CD4-positive, alpha-beta T cell treated with Interleukin-17A for 4 hours (primary cell): ENCODE data around the gene MYO6.

ENCODE experiments used
- DNase-seq: peaks from one replicate; pipeline ENCODE4 v3.0.0-alpha.2; 2020; ENCODE audit warnings: mixed read lengths

Gene MYO6

GRCh38 chr6:75830959-75831885 lies 82.2 kb downstream of the MYO6 start:
- DNase-seq, result no peak

- no peak for DNase-seq
These were observed 85.4 kb downstream of the MYO6 start for GRCh38 chr6:75834447-75834846.

DNA sequence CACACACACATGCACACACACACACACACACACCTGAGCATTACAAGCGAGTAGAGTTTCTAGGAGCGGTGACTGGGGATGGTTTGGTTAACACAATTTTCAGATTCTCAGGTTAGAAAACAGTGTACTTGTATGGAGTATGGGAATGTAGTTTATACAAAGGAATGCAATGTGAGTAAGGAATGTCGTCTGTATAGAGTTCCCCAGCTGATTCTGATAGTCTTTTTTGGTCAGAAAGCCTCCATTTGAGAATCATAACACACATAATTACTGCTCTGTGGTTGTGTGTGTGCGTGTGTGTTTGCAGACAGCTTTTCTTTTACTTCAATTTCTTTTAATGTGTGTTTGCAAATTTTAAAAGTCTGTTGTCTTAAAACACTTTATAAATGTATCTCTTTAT lies 93.2 kb downstream of the MYO6 start:
- DNase-seq, result no peak

GRCh38 chr6:75842732-75843131 lies 93.7 kb downstream of the MYO6 start:
- DNase-seq, result no peak

- no peak for DNase-seq
These were observed 94.4 kb downstream of the MYO6 start for GRCh38 chr6:75843396-75843795.

DNA sequence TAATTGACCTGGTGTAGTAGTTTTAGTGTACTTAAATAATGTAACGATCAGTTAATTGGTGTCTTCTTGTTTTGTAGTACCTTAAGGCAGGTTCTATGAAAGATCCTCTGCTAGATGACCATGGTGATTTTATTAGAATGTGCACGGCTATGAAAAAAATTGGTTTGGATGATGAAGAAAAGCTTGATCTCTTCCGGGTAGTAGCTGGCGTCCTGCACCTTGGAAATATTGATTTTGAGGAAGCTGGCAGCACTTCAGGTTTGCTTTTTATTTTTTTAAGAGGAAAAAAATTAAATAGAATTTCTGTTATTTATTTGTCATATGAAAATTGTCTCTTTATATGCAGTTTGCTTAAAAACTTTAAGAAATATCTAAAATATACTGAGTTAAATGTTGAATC lies 99.2 kb downstream of the MYO6 start:
- DNase-seq, result no peak

GRCh38 chr6:75849329-75850025 lies 100.4 kb downstream of the MYO6 start:
- DNase-seq, result no peak

DNA sequence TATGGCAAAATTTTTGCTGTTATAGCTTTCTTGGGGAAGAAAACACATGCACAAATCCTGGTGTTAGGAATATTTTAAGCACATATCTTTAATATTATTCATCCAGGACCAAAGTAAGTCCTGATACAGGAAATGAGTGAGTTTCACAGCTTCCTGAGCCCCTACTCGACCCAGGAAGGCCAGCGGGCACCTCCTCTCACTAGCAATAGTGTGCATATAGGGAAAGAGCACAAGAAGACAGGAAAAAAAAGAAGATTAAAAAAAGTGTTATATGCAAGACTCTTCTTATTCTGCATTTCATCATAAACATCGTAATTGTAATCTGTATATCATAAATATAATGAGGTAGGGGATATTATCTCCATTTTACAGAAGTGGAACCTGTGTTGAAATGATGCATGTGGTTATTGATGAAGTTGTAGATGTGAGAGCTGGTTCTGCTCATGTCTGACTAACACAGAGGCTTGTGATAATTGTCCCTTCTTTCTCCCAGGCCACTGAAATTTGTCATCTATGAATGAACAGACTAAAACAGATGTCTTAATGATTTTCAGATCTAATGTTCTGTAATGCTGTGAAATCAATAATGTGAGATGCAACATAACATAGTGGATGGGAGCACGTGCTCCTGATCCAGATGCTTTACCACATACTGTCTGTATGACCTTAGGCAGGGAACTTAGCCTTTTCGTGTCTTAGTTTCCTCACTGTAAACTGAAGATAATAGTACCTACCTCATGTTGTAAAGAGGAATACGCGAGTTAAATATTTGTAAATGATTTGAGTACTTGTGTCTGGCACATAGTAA lies 101.2 kb downstream of the MYO6 start:
- DNase-seq, result no peak

GRCh38 chr6:75852721-75853120 lies 103.7 kb downstream of the MYO6 start:
- DNase-seq, result no peak

DNA sequence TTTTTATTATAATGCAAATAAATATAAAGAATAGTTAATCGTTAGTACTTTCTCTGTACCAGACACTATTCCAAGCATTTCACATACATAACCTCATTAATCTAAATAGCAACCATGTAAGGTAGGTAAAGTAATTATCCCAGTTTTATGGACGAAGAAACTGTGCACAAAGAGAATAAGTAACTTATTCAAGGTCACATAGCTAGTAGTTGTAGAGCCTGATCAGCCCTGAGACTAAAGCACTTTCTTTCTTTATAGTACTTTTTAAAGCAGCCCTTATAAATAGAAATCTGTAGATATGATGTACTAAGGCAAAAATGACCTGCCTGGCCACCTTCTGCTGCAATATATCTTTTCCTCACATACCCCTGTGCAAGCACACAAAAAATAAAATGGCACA lies 104.8 kb downstream of the MYO6 start:
- DNase-seq, result no peak

DNA sequence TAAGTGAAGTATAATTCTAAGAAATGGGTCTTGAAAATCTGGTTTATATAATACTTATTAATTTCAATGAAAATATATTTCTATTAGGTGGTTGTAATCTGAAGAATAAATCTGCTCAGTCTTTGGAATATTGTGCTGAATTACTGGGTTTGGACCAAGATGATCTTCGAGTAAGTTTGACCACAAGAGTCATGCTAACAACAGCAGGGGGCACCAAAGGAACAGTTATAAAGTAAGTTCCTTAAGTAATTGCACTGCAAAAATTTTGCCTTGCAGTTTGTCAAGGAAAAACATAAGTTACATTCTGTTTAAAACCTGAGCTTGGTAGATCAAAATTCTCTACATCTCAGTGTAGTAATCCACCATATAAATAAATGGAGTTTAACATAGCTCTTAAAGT lies 106.0 kb downstream of the MYO6 start:
- DNase-seq, result peak; percentile 18

- no peak for DNase-seq
These were observed 107.9 kb downstream of the MYO6 start for GRCh38 chr6:75856902-75857301.

DNA sequence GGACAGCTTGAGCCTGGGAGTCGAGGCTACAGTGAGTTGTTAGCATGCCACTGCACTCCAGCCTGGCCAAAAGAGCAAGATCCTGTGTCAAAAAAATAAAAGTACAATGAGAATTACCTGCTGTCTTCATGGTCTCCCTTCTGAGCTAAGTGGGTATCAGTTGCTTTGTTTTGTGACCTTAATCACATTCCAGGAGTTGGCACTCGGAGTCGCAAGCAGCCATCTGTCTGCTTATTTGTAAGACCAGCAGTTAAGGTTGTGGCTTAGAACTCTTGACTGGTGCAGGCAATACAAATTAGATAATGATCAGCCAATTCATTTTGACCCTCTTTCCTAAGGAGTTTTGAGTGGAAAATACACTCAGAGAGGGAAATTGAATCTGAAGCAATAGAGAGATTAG lies 114.0 kb downstream of the MYO6 start:
- DNase-seq, result no peak

GRCh38 chr6:75863784-75864183 lies 114.7 kb downstream of the MYO6 start:
- no peak for DNase-seq

DNA sequence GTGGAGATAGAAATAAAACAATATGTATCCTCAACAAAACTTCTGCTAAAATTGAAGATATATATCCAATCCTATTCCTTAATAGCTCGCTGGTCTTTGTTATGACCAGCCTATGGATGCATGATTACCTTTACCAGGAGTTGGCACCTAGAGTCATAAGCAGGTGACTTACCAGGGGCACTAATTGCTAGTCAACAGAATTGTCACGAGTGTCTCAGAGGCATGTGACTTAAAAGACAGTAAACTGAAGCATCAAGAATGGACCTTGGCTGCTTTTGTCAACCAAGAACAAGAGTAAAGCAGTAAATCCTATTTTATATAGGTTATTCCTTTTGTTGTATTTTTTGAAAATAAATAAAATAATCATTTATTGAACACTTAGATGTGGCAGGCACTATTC lies 115.4 kb downstream of the MYO6 start:
- DNase-seq, result no peak

DNA sequence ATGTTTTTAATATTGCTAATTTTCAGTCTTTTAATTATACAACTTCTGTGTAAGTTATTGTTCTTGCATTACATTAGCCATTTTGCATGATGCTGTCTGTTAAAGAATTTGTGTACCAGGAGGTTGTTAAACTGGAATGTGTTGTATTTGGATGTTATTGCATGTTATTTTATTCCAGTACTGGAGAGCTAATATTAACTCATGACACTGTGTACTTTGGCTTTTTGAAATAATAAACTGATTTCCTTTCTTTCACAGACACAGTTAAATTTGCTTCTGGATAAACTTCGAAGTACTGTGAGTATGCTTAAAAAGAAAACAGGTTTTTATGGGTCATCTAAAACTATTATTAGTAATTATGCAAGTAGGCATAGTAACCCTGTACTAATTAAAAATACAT lies 121.3 kb downstream of the MYO6 start:
- no peak for DNase-seq

- DNase-seq, result no peak
These were observed 125.2 kb downstream of the MYO6 start for GRCh38 chr6:75874224-75874623.

DNA sequence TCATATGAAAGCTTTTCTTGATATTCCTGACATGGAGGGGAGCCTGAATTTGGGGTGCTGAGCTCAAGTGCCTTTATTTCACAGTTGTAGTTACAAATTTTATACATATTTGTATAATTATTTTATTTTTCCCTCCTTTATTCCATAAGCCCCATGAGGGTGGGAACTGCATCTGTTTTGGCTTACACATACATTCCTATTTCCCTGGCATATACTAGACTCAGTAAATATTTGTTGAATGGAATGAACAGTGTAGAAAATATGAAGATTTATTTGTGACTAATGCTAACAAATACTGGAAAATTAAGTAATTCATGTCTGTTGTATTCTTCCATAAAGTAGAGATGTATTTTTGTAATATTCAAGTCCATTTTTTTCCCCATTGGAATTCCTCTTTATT lies 127.1 kb downstream of the MYO6 start:
- DNase-seq, result no peak

DNA sequence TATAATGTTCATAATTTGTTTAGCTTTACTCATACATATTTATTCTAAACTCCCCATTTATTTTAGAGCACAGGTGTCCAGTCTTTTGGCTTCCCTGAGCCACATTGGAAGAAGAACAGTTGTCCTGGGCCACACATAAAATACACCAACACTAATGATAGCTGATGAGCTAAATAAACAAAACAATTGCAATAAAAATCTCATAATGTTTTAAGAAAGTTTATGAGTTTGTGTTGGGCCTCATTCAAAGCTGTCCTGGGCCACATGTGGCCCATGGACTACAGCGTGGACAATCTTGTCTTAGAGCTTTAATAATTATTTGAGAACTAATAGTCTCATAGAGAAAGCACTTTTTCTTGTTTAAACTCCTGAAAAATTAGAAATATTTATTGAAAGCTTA lies 131.3 kb downstream of the MYO6 start:
- DNase-seq, result no peak

GRCh38 chr6:75882734-75883133 lies 133.7 kb downstream of the MYO6 start:
- no peak for DNase-seq

DNA sequence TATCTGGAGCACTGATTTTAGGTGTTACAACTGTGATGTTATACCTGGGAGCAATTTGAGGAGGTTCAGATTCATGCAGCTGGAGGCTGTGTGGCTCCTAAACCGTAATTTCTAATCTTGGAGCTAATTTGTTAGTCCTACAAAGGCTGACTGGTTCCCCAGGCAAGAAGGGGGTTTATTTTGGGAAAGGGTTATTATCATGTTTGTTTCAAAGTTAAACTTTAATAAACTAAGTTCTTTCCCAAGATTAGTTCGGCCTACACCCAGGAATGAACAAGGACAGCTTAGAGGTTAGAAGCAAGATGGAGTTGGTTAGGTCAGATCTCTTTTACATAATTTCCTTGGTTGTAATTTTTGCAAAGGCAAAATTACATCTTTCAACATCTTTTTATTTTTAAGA lies 135.8 kb downstream of the MYO6 start:
- no peak for DNase-seq

DNA sequence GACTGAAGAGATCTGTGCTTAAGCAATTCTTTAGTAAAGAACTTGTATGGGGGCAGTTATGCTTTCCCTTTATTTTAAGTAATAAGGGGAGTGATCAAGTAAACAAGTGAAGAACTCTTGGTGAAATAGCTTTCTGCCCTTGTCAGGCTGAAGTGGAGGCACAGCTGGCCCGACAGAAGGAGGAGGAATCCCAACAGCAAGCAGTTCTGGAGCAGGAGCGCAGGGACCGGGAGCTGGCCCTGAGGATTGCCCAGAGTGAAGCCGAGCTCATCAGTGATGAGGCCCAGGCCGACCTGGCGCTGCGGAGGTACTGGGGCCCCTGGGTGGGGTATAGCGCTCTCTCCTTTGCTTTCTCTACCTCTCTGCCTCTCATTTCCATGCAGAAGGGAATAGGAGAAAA lies 143.3 kb downstream of the MYO6 start:
- DNase-seq, result no peak

- DNase-seq, result no peak
These were observed 144.2 kb downstream of the MYO6 start for GRCh38 chr6:75893058-75893775.
